ENCODE results near the gene ATP9A.

- TF ChIP-seq CTCF (IDR thresholded peaks at IDR 0.05; ENCODE audit: low read length) (no peak), EZH2 (IDR thresholded peaks at IDR 0.05; ENCODE audit: borderline replicate concordance, low read length) (no peak)
Measured at GRCh38 chr20:51733070-51733469, 35.1 kb downstream of the ATP9A start.
